Effector CD4-positive, alpha-beta T cell (primary cell): ENCODE measurements around the gene MRPL20.
A peak's percentile ranks its signal among the peaks of the same experiment; 100 is the strongest.
"Not testable (repeated sequence)": the region's sequence is repeated elsewhere in the genome, so short reads cannot be mapped to it uniquely, and the experiment has no call there.

Experiments
- DNase-seq: peaks from one replicate; pipeline ENCODE4 v3.0.0-alpha.2; 2020
- total RNA-seq: gene quantifications from one replicate; lab custom pipeline; 2026; lab: John Stamatoyannopoulos, UW

MRPL20 gene
- 24.4 reads per million, percentile 51 among the genes with 10 or more reads in this experiment for total RNA-seq

GRCh38 chr1:1406821-1407635 is at the start of gene MRPL20:
MRPL20 (minus strand) TSS chr1:1407293; CDS start chr1:1407217, 76 bp downstream.
- DNase-seq, result peak; percentile 96

GRCh38 chr1:1456683-1457255 is 49.7 kb upstream of the MRPL20 start:
- not testable (repeated sequence) for DNase-seq

DNA sequence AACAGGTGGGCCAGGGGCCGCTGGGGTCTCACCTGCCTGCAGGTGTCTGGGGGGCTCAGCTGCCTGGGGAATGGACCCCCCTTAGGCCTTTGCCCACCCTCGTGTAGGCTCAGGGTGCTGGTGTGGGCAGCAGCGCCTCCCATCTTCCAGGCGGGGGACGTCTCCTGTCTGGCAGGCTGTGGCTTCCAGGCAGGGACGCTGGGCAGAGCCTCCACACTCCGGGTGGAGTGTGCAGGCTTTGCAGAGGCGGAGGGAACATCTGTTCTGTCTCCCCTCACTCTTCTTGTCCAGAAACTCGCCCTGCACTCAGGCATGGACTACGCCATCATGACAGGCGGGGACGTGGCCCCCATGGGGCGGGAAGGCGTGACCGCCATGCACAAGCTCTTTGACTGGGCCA is 48.8 kb upstream of the MRPL20 start:
- DNase-seq, result not testable (repeated sequence)

- no peak for DNase-seq
These were observed 48.3 kb upstream of the MRPL20 start for GRCh38 chr1:1455366-1455884.

GRCh38 chr1:1454286-1455056 is 47.4 kb upstream of the MRPL20 start:
- not testable (repeated sequence) for DNase-seq

DNA sequence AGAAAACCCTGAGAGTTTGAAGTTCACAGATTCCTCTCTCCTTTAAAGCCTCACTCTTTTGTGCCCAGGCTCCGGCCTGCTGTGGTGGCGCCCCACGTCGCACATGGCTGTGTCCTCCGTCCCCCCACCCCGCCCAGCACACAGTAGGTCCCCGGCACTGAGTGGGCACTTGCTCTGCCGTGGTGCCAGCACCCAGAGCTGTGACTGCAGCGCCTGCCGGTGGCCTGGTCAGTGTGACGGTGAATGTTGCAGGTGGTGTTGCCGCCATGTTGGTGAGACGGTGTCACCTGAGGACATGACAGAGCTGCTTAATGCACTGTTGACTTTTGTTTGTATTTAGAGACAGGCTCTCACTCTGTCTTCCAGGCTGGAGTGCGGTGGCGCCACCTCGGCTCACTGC is 45.8 kb upstream of the MRPL20 start:
- no peak for DNase-seq

DNA sequence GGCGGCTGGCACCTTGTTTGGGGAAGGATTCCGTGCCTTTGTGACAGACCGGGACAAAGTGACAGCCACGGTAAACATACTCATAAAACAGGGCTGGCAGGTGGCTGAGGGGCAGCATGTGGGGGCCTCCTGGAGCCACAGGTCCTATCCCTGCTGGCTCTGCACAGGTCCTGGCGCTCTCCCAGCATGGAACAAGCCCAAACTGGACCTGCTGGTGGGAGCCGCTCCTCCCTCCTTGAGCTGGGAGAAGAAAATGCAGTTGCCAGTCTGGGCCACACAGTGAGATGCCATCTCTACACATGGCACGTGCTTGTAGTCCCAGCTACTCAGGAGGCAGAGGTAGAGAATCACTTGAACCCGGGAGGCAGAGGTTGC is 45.3 kb upstream of the MRPL20 start:
- DNase-seq, result not testable (repeated sequence)

DNA sequence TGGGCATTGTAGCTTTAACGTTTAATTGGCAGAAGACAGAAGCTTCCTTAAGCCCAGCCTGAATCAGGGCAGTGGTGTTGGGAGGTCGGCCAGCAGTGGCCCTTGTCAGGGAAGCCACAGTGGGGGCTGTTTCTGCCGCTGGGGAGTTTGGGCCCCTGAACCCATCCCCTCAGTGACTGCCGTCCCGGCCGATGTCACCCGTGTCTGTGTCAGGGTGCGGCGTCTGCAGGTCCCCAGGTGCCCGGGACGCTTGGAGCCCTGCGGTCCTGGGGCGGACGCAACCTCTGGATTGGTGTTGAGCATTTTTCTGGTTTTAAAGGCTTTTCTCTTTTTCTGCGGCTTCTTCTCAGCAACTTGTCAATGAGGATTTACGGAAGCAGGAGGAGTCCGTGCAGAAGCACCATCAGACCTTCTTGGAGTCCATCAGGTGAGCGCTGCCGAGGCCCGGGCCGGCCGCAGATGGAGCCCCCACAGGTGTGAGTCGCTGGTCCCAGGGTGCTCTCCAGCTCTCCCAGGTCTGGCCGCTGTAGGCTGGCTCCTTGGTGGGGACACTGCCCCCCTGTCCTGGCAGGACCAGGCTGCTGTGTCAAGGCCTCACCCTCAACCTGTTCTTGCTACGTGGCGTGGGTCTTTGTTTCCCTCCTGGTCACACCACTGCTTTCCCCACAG is 44.7 kb upstream of the MRPL20 start:
- no peak for DNase-seq

- DNase-seq, result not testable (repeated sequence)
These were observed 43.5 kb upstream of the MRPL20 start for GRCh38 chr1:1450616-1451015.

DNA sequence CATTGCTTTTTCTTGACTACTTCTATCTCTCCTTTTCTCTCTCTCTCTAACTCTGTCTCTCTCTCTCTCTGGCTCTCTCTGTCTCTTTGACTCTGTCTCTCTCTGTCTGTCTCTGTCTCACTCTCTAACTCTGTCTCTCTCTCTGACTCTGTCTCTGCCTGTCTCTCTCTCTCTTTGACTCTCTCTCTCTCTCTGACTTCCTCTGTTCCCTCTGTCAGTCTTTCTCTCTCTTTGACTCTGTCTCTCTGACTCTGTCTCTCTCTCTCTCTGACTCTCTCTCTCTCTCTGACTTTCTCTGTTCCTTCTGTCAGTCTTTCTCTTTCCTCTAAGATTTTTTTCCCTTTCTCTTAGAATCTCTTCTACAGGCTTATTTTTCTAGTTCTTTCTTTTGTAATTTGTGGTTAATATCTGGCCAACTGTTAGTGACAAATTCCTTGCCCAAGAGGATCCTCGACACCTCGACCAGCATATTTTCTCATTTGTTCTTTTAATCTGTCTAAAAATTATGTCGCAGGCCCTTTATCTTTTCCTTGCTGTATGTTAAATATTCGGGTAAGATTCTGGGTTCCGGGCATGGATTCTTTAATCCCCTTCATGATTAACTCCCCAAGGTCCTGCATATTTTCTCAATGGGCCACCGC is 42.1 kb upstream of the MRPL20 start, which contains the start of gene ATAD3C:
Gene ATAD3C, plus strand, starts transcription at position 591 of the 641 bp plus-strand sequence. CDS start 995 bp downstream, outside the sequence.
- DNase-seq, result no peak

GRCh38 chr1:1446631-1447030 is 39.5 kb upstream of the MRPL20 start:
- not testable (repeated sequence) for DNase-seq

DNA sequence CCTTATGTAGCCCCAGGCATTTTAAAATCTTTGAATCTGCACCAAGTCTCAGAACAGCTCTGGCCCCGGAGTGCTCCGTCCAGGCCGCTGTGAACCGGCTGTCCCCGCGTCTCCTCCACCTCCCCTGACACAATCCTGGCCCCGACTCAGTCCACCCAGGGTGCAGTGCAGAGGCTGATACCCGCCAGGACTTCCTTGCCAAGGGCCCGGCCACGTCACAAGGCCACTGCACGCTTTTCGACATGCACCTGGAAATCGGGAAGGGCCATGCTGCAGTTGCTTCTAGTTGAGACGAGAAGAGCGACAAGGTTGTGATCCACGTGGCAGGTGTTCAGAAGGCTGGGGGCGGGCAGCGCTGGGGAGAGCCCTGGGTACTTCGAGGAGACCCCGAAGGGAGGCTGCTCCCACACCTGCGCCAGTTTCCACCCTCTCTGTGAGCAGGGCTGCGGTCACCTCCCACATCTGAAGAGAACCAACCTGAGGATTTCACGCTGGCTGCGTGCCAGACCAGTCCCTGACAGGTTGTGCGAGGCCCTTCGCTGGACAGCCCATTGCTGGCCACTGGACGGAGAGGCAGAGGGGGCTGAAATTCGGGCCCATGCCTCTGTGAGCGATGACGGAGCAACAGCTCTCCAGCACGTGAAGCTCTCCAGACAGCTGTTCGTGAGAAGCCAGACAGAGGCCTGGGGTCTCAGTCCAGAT is 35.1 kb upstream of the MRPL20 start:
- DNase-seq, result no peak

- DNase-seq, result peak; percentile 36
These were observed 34.2 kb upstream of the MRPL20 start for GRCh38 chr1:1441002-1441888.

DNA sequence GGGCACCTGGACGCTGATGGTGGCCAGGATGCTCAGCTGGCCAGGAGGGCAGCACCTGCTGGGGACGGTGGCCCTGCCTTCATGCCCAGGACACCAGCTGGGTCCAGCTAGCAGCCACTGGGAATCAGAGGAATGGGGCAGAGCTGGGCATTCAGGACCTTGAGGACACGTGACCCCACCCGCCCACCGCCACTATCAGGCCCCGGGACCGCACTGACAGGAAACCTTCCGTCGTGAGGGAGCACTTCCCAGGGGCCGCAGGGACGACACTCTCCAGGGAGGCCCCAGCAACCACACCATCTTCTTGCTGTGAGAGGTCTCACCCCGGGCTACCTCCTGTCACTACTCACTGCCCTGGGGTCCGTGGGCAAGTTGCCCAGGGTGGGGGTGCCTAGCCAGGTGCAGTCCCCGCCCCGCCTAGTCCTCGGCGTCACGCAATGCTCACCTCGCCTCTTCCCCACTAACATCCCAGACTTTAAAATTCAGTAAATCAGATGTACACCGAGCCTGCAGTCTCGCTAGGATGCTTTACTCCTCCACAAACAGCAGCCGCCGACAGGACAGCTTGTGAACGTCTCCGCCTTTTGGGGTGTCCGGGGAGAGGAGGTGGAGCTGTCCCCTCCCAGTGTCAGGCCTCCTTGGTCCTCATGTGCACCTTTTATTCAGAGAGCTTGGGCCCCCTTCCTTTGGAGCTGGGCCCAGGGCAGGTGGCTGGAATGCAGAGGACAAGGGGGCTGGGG is 33.3 kb upstream of the MRPL20 start:
- no peak for DNase-seq

- no peak for DNase-seq
These were observed 32.6 kb upstream of the MRPL20 start for GRCh38 chr1:1439546-1440261.

DNA sequence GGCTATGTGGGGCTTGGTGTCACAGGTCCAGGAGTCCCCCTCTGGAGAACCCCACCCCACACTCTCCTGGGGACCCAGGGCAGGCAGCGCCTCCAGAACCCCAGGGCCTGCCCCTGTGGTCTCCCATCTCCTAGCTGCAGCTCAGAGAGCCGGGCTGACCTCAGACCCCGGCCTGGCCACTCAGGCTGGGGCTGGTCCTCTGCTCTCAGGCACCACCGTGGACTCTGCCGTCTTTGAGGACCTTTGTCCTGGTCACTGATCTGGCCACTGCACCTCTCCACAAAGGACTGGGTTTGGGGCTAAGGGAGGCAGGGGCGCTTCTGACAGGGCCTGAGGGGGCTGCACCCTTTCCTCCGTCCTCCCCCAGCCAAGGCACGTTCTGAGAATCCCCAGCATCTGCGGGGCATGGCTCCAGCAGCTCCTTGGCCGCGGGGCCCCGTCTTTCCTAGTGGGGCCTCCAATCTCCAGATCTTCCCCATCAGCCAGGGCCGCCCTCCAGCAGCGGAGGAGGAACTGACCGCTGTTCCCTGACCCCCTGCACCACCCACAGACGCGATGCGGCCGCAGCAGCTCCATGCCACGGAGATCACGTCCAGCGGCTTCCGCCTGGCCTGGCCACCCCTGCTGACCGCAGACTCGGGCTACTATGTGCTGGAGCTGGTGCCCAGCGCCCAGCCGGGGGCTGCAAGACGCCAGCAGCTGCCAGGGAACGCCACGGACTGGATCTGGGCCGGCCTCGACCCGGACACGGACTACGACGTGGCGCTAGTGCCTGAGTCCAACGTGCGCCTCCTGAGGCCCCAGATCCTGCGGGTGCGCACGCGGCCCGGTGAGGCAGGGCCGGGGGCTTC is 31.7 kb upstream of the MRPL20 start:
- DNase-seq, result no peak

GRCh38 chr1:1437904-1438376 is 30.8 kb upstream of the MRPL20 start:
- no peak for DNase-seq
